T-helper 1 cell treated with Interleukin-12 subunit alpha and Interleukin-12 subunit beta and Interleukin-4 antibody, amounts not matched to agents 30 μg/mL and 1 μg/mL, for 36 hours (primary cell): ENCODE data around the gene PLEKHG4.
A peak's percentile ranks its signal among the peaks of the same experiment; 100 is the strongest.

Experiments
- H3K27ac Mint-ChIP-seq: one replicate; pipeline ENCODE4 v1.8.0; 2021; ENCODE audit warnings: mild to moderate bottlenecking, mixed read lengths
- H3K27me3 Mint-ChIP-seq: one replicate; pipeline ENCODE4 v1.8.0; 2021; ENCODE audit warnings: low read depth, mixed read lengths
- H3K36me3 Mint-ChIP-seq: one replicate; pipeline ENCODE4 v1.8.0; 2021; ENCODE audit warnings: low read depth, mixed read lengths
- H3K4me1 Mint-ChIP-seq: one replicate; pipeline ENCODE4 v1.8.0; 2021; ENCODE audit warnings: low read depth, mixed read lengths
- H3K4me3 Mint-ChIP-seq: one replicate; pipeline ENCODE4 v1.8.0; 2021; ENCODE audit warnings: mild to moderate bottlenecking, moderate library complexity, mixed read lengths
- H3K9me3 Mint-ChIP-seq: one replicate; pipeline ENCODE4 v1.8.0; 2021; ENCODE audit warnings: mixed read lengths

Gene PLEKHG4

DNA sequence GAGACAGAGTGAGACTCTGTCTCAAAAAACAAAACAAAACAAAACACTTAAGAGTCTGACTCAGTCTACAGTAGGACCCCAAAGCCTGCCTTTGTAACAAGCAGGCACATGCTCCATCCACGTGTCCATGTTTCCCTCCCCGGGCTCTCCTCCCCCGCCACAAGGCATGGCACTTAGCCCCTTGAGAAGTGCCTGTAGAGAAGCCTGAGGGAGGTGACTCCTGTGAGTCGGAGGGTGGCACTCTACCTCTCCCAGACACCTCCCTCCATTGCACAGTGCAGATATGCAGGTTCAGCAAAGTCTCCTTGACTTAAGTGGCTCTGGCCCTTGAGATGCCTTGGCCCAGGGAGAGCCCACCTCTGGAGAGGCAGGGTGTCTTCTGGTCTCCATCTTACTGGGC, 38.8 kb upstream of the PLEKHG4 start:
- H3K27me3 Mint-ChIP-seq = no peaks in the 10 kb centered on the region
- H3K27ac Mint-ChIP-seq = peak overlapping the region; percentile 26
- peaks cover 27% of the 10 kb centered on the region for H3K36me3 Mint-ChIP-seq
- H3K4me1 Mint-ChIP-seq = peaks cover 48% of the 10 kb centered on the region
- no peak overlapping the region for H3K4me3 Mint-ChIP-seq
- H3K9me3 Mint-ChIP-seq = no peaks in the 10 kb centered on the region

DNA sequence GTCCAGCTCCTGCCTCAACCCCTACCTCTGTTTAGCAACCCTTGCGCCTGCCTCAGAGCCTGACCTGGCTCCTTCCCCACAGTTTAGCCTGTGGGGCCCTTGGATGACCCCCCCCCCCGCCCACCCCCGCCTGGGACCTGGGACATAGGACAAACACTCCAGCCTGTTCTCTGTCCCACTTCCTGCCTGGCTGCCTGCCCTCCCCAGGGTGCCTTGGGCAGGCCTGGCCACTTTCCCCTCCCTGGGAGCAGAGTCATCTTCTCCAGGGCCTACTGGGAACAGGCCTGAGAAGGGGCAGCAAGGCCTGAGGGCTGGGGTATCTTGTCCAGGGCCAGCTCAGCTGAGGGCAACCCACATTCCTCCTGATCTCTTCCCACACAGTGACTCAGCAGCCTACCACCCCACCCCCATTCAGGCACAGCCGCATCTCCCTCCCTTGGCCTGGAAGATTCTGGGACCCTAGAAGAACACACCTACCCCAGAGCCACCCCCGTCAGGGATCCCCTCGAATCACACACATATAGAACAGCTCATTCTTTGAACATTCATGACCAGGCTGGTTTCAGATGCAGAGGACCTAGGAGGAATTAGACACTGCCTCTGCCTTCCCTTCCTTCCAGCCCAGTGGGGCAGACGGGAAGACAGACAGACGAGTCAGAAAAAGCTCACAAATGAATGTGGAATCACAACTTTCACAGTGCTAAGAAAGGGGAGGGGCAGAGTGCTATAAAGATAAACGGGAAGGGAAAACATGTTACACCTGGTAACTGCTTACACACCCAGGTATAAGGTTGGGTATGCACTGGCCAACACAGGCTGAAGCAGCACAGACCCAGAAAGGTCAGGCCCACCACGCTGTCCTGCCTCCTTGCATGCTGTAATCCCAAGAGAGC, 38.1 kb upstream of the PLEKHG4 start:
- Mint-ChIP-seq H3K4me3 (no peak overlapping the region), H3K4me1 (peaks cover 45% of the 10 kb centered on the region), H3K27ac (peak overlapping the region; percentile 60), H3K9me3 (no peaks in the 10 kb centered on the region), H3K36me3 (peaks cover 23% of the 10 kb centered on the region), H3K27me3 (no peaks in the 10 kb centered on the region)

DNA sequence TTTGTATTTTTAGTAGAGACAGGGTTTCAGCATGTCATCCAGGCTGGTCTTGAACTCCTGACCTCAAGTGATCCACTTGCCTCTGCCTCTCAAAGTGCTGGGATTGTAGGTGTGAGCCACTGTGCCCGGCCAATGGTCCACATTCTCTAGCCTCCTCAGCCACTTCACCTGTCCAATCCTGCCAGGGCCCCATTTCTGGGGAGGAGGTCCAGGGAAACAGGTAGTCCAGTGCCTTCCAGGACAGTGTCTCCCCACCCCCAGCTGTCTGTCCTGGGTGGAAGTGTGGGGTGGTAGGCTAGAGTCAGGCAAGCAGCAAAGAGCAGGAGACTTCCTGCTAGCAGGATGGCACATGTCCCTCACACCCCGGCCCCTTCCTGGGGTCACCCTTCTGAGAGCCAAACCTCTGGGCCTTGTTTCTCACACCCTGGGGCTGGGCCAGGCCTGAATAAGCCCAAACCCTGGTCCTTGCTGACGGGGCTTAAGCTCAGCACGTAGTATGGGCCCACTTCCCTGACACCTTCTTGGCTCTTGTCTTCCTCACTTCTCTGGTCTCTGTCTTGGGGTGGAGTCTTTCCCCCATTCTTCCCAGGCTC, 37.1 kb upstream of the PLEKHG4 start:
- Mint-ChIP-seq H3K36me3 (peaks cover 16% of the 10 kb centered on the region), H3K27me3 (no peaks in the 10 kb centered on the region)

DNA sequence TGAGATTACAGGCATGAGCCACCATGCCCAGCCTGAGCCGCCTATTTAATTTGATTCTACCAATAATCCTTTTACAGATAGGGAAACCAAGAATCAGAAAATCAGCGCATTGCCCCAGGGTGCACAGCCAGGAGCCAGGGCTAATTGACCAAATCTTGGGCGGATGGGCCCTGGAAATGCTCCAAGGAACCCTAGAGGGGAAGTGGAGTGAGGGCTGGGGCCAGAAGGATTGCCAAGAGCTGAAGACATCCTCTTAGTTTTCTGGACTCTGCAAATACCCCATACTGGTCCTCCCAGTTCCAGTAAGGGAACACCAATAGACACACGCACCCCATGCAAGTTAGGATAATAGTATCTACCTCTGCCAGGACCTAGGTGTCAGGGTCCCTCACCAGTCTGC, 35.9 kb upstream of the PLEKHG4 start:
- Mint-ChIP-seq H3K9me3 (no peaks in the 10 kb centered on the region), H3K4me3 (peak overlapping the region; percentile 82), H3K27me3 (peaks cover 8% of the 10 kb centered on the region), H3K4me1 (peaks cover 43% of the 10 kb centered on the region), H3K27ac (peak overlapping the region; percentile 94), H3K36me3 (peaks cover 11% of the 10 kb centered on the region)

More for the DNA sequence above, 37.1 kb upstream of the PLEKHG4 start:
- Mint-ChIP-seq H3K9me3 (no peaks in the 10 kb centered on the region), H3K4me1 (peaks cover 42% of the 10 kb centered on the region), H3K27ac (peak overlapping the region; percentile 87), H3K4me3 (no peak overlapping the region)

DNA sequence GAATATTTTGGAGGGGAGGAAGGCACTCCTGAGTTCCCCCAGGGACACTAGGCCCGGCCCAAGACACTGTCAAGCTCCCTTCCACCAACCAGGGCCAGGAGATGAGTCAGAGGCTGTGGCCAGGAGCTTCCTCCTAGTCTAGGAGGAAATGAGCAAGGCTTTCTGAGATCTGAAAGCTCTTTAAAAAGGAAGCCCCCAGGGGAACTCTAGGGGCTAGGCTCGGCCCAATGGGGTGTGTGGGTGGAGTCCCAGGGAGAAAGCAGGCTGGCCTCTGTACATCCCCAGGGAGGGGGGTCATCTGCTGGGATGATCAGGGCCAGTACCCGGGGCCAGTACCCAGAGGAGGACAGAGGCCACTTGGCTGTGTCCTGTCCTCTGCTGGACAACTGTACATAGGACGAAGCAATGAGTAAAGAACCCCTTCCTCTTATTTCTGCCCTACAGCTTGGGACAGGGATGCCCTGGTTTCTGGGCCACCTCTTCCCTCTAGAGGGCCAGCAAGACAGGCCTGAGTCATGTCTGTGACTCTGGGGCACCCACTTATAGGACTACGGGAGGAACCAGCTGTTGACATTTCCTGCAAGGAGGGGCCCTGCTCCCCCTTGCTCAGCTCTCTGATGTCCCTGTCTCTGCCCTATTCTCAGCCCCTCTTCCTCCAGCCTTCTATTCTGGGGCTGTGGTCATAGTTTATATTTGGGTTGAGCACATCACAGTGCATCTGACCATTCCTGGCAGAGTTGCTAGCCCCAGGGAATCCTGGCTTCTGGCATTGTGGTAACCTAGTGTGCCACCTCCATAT, 34.7 kb upstream of the PLEKHG4 start:
- H3K27me3 Mint-ChIP-seq = peaks cover 13% of the 10 kb centered on the region
- peaks cover 4% of the 10 kb centered on the region for H3K36me3 Mint-ChIP-seq
- H3K9me3 Mint-ChIP-seq = no peaks in the 10 kb centered on the region
- peak overlapping the region; percentile 94 for H3K27ac Mint-ChIP-seq
- peak overlapping the region; percentile 82 for H3K4me3 Mint-ChIP-seq
- H3K4me1 Mint-ChIP-seq = peaks cover 45% of the 10 kb centered on the region

DNA sequence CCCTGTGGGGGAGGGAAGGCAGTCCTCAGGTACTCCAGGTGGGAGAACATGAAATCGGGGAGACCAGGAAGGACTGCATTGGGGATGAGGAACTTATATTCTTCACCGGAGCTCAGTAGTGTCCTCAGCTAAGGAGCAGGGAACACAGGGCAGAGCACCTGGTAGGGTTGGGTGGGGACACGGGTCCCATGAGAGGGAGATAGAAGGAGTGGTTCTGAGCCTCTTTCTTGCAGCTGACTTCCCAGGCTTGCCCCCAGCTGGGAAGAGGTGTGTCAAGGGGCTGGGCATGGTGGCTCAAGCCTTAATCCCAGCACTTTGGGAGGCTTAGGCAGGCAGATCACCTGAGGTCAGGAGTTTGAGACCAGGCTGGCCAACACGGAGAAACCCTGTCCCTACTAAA, 34.1 kb upstream of the PLEKHG4 start:
- peak overlapping the region; percentile 94 for H3K27ac Mint-ChIP-seq
- H3K4me1 Mint-ChIP-seq = peaks cover 48% of the 10 kb centered on the region
- peaks cover 4% of the 10 kb centered on the region for H3K36me3 Mint-ChIP-seq
- peaks cover 19% of the 10 kb centered on the region for H3K27me3 Mint-ChIP-seq
- no peaks in the 10 kb centered on the region for H3K9me3 Mint-ChIP-seq
- peak overlapping the region; percentile 82 for H3K4me3 Mint-ChIP-seq

DNA sequence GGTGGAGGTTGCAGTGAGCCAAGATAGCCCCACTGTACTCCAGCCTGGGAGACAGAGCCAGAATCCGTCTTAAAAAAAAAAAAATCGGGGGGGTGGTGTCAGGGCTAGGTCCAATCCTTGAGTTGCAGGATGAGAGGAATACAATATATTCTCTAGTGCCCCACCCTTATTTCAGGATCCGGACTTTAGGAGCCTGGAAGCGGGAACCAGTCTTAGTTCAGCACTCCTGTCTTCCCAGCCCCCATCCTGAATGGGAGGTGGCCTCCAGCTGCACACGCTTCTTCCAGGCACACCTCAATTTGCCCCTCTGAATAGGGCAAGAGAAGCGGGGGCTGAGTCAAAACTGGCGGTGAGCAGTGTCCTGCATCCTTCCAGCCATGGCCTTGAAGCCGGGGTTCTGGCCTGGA, 33.7 kb upstream of the PLEKHG4 start:
- H3K36me3 Mint-ChIP-seq = peaks cover 4% of the 10 kb centered on the region
- peaks cover 24% of the 10 kb centered on the region for H3K27me3 Mint-ChIP-seq
- peak overlapping the region; percentile 94 for H3K27ac Mint-ChIP-seq
- H3K9me3 Mint-ChIP-seq = no peaks in the 10 kb centered on the region
- H3K4me3 Mint-ChIP-seq = peak overlapping the region; percentile 82
- H3K4me1 Mint-ChIP-seq = peaks cover 50% of the 10 kb centered on the region

DNA sequence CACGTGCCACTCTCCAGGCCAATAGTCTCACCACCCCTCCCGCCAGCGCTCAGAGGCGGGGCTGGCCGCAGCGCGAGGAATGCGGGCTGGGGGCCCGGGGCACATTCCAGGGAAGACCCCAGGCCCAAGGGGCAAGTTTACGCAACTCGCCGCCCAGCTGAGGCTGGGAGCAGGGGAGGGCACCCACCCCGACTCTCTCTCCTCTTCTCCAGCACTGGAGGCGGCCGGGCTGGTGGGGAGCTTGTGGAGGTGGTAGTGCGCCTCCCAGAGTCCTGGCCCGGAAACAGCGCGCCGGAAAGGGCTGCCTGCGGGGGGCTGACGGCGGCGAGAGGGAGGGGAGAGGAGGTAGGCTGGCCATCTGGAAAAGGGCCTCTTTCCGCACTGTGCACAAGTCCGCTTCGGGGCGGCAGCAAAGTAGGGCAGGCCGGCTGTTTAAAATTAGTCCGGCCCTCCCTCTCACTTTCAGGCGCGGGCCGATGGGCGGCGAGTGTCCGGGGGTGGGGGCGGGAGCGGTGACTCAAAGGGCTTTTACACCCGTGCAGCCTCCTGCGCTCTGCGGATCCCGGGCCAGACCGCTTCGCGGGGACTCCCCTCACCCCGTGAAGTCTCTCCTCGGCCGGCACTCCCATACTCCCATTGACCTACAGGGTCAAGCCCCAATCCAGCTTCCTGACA, 33.1 kb upstream of the PLEKHG4 start:
- Mint-ChIP-seq H3K27ac (no peak overlapping the region), H3K36me3 (peaks cover 4% of the 10 kb centered on the region), H3K4me1 (peaks cover 49% of the 10 kb centered on the region), H3K4me3 (peak overlapping the region; percentile 87), H3K27me3 (peaks cover 25% of the 10 kb centered on the region), H3K9me3 (no peaks in the 10 kb centered on the region)

DNA sequence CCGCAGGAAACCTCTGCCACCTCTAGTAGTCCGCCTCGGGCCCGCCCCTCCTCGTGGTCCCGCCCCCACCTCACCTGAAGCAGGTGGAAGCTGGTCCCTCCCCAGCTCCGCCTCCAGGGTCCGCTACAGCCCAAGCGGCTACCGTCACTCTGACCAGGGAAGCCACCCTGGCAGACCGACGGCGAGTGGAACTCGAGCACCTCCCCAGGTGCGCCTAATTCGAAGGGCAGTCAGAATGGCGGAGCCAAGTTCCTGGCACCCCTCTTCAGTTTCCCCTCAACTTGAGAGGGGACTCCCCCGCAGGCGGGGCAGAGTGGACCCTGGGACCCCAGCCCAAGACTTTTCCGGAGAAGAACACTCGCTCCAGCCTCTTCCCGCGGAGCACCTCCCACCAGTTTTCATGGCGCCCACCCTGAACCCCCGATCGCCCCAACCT, 32.6 kb upstream of the PLEKHG4 start:
- Mint-ChIP-seq H3K4me1 (peaks cover 44% of the 10 kb centered on the region), H3K4me3 (peak overlapping the region; percentile 87), H3K27ac (peak overlapping the region; percentile 86), H3K36me3 (peaks cover 4% of the 10 kb centered on the region), H3K9me3 (no peaks in the 10 kb centered on the region), H3K27me3 (peaks cover 25% of the 10 kb centered on the region)

DNA sequence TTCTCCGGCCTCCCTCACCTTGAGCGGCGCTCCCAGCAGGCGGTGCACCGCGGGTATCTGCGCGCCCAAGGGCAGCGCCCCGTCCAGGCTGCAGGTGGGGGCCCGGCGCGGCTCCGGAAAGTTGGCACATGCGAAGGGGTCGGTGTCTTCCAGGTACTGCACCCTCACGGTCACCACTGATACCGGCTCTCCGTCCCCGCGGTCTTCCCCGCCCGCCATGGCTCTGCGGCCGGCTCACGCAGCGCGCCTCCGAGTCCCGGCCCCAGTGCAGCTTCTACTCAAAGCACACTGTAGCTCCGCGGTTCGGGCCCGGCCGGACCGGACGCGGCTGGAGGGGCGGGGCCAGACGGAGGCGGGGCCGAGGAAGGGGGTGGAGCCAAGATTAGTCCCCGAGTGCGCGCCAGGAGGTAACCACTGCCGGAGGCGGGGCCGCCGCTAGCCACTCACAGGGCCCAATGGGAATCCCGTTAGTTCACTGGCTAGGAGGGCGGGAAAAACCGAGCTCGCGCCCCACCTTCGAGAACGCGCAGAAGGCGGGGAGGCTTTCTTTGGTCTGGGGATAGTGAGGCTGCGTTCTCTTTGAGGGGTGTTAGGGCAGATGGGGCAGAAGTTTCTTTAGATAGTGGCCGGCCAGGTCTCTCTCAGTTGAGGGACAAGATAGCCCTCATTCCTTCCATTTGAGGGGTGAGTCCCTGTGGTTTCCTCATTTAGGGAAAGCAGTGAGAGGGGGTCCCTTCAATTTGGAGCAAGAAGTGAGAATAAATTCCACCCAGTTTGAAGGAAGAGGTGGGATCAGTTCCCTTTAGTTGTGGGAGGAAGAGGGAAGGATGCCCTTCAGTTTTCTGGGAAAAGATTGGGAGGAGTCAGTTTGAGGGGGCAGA, 31.9 kb upstream of the PLEKHG4 start, which contains the start of gene FHOD1:
Gene FHOD1 (minus strand): TSS at position 290 of the 881 bp plus-strand sequence. CDS start 71 bp downstream, at position 219.
- peaks cover 4% of the 10 kb centered on the region for H3K36me3 Mint-ChIP-seq
- H3K27ac Mint-ChIP-seq = peak within 1 kb of the TSS; percentile 86
- peaks cover 25% of the 10 kb centered on the region for H3K27me3 Mint-ChIP-seq
- H3K9me3 Mint-ChIP-seq = no peaks in the 10 kb centered on the region
- peak within 1 kb of the TSS; percentile 87 for H3K4me3 Mint-ChIP-seq
- peaks cover 43% of the 10 kb centered on the region for H3K4me1 Mint-ChIP-seq

DNA sequence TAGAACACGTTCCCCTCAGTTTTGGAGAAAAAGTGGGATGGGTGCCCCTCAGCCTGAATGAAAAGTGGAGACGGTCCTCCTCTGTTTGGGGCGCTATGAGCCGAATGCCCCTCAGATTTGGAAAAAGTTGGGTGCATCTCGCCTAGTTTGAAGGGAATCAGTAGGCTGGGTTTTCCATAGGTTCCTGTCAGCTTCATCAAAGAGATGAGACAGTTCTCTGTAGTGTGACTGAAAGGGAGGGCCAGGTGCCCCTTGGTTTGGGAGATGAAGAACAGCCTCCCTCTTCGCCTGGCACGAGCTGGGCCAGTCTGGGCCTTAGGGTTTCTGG, 31.3 kb upstream of the PLEKHG4 start:
- Mint-ChIP-seq H3K4me1 (peaks cover 41% of the 10 kb centered on the region), H3K36me3 (peaks cover 4% of the 10 kb centered on the region), H3K9me3 (no peaks in the 10 kb centered on the region), H3K4me3 (peak overlapping the region; percentile 87), H3K27ac (peak overlapping the region; percentile 86), H3K27me3 (peaks cover 25% of the 10 kb centered on the region)

DNA sequence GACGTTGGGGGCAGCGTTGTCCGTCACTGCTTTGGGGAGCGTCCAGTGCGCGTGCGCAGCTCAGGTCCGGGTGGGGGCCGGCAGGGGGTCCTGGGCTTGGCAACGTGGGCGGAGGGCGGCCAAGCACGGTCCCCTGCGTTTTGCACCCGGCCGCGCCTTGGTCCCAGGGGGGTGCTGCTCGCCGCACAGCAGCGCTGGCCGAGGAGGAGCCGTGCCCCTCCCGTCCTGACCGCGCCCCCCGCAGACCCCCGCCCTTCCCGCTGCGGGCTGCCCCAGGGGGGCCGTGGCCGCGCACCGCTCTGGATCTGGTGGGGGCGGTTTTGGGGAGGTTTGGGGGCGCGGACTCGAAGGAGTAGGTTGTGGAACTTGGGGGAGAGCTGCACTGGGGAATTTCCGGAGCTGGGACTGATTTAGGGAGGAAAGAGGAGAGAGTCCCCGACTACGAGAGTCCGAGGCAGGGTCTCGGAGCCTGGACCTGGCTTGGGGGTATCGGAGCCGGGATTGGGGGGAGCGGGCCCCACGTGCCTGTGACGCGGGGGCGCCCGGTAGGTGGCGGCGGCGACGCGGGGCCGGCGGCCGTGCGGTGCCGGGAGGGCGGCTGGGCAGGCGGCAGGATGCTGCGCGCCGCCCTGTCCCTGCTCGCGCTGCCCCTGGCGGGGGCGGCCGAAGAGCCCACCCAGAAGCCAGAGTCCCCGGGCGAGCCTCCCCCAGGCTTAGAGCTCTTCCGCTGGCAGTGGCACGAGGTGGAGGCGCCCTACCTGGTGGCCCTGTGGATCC, 30.7 kb upstream of the PLEKHG4 start, which contains the start of gene SLC9A5:
Gene SLC9A5 (plus strand): TSS at position 579 of the 777 bp plus-strand sequence. CDS start 36 bp downstream, at position 615.
- peaks cover 25% of the 10 kb centered on the region for H3K27me3 Mint-ChIP-seq
- no peaks in the 10 kb centered on the region for H3K9me3 Mint-ChIP-seq
- H3K4me3 Mint-ChIP-seq = peak within 1 kb of the TSS; percentile 87
- H3K36me3 Mint-ChIP-seq = peaks cover 4% of the 10 kb centered on the region
- peak within 1 kb of the TSS; percentile 86 for H3K27ac Mint-ChIP-seq
- H3K4me1 Mint-ChIP-seq = peaks cover 38% of the 10 kb centered on the region
